MM.1S (cell line): ENCODE data around the gene MRPS27.

Source experiments
- DNase-seq: peaks from one replicate; pipeline ENCODE4 v3.0.0-alpha.2; 2015
- H2AFZ ChIP-seq: fragments of 300-600 bp; sonication (generic); 2 replicates; pipeline ENCODE4 v1.6.0; 2016; ENCODE audit warnings: antibody characterized with exemption, low read length
- H3F3A ChIP-seq: fragments of 300-600 bp; sonication (generic); 2 replicates; pipeline ENCODE4 v1.6.1; 2016; ENCODE audit warnings: mild to moderate bottlenecking, antibody characterized with exemption, low read length, moderate library complexity, mixed read lengths; ENCODE audit not compliant: insufficient read depth
- H3K27ac ChIP-seq: fragments of 300-600 bp; sonication (generic); 2 replicates; pipeline ENCODE4 v1.5.1; 2016; ENCODE audit warnings: mild to moderate bottlenecking, low read length
- H3K27me3 ChIP-seq: fragments of 300-600 bp; sonication (generic); replicated peaks from 2 replicates; pipeline ENCODE4 v1.6.0; 2016; ENCODE audit warnings: low read length; ENCODE audit not compliant: insufficient read depth
- H3K36me3 ChIP-seq: fragments of 300-600 bp; sonication (generic); replicated peaks from 2 replicates; pipeline ENCODE4 v1.6.1; 2016; ENCODE audit warnings: mild to moderate bottlenecking, low read length, mixed read lengths; ENCODE audit not compliant: insufficient read depth
- H3K4me1 ChIP-seq: fragments of 300-600 bp; sonication (generic); 2 replicates; pipeline ENCODE4 v1.6.1; 2016; ENCODE audit warnings: low read length, mixed read lengths
- H3K4me2 ChIP-seq: fragments of 300-600 bp; sonication (generic); 2 replicates; pipeline ENCODE4 v1.6.0; 2016; ENCODE audit warnings: low read depth, low read length
- H3K4me3 ChIP-seq: fragments of 300-600 bp; sonication (generic); 2 replicates; pipeline ENCODE4 v1.5.1; 2016; ENCODE audit warnings: low read length, mixed read lengths
- H3K79me2 ChIP-seq: fragments of 300-600 bp; sonication (generic); 2 replicates; pipeline ENCODE4 v1.6.1; 2016; ENCODE audit warnings: mixed run types, low read length, mixed read lengths
- H3K9ac ChIP-seq: fragments of 300-600 bp; sonication (generic); 2 replicates; pipeline ENCODE4 v1.6.1; 2016; ENCODE audit warnings: low read length, mixed read lengths
- H3K9me2 ChIP-seq: fragments of 300-600 bp; sonication (generic); replicated peaks from 2 replicates; pipeline ENCODE4 v1.6.1; 2016; ENCODE audit warnings: mild to moderate bottlenecking, low read length, mixed read lengths; ENCODE audit not compliant: insufficient read depth
- H3K9me3 ChIP-seq: fragments of 300-600 bp; sonication (generic); replicated peaks from 2 replicates; pipeline ENCODE4 v1.6.1; 2016; ENCODE audit warnings: mild to moderate bottlenecking, low read length, mixed read lengths; ENCODE audit not compliant: insufficient read depth
- H4K20me1 ChIP-seq: fragments of 300-600 bp; sonication (generic); 2 replicates; pipeline ENCODE4 v1.6.1; 2016; ENCODE audit warnings: mild to moderate bottlenecking, low read length, moderate library complexity, mixed read lengths; ENCODE audit not compliant: insufficient read depth
- CTCF ChIP-seq: fragments of 300-600 bp; sonication (generic); IDR thresholded peaks from 2 replicates; pipeline ENCODE4 v1.5.1; 2016; ENCODE audit warnings: antibody characterized with exemption, low read length, mixed read lengths
- EZH2 ChIP-seq: fragments of 300-600 bp; sonication (generic); optimal IDR thresholded peaks from 2 replicates; pipeline ENCODE3; 2017; ENCODE audit warnings: low read depth, mild to moderate bottlenecking, antibody characterized with exemption, low read length, mixed read lengths
- EZH2phosphoT487 ChIP-seq: fragments of 300-600 bp; sonication (generic); IDR thresholded peaks from 2 replicates; pipeline ENCODE4 v1.6.1; 2018; ENCODE audit warnings: antibody characterized with exemption, low read length

Gene MRPS27

DNA sequence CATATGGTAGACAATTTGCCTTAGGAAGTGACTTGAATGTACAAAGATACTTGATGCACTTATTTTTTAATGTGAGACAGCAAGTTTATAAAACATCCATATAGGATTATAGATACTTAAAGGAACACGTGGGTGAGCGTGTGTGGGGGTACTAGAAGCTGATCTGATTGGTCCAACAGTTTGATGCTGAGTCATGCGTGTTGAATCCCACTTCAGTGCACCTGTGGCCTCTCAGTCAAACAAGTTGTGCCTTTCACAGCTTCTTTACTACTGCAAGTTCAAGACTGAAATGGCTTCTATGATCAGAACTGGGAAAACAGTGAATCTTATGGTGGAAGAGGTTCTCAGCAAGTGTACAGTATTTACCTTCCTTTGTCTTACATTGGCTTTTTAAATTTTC is 113.9 kb downstream of the MRPS27 start:
- DNase-seq: no peak
- no peaks in the 10 kb centered on the region for H3K4me1 ChIP-seq
- no peaks in the 10 kb centered on the region for H4K20me1 ChIP-seq
- no peak overlapping the region for H3K27ac ChIP-seq
- peaks cover 6% of the 10 kb centered on the region; the same call in 1 of the 2 replicates for H3K27me3 ChIP-seq
- H3F3A ChIP-seq: no peaks in the 10 kb centered on the region
- H3K9me2 ChIP-seq: no peaks in the 10 kb centered on the region
- H3K4me3 ChIP-seq: no peak overlapping the region
- H3K9ac ChIP-seq: no peak overlapping the region
- no peak overlapping the region for H2AFZ ChIP-seq
- no peaks in the 10 kb centered on the region for H3K36me3 ChIP-seq
- no peak for TF ChIP-seq EZH2
- TF ChIP-seq CTCF: no peak
- no peak for TF ChIP-seq EZH2phosphoT487
- no peaks in the 10 kb centered on the region for H3K9me3 ChIP-seq
- no peak overlapping the region for H3K4me2 ChIP-seq
- no peaks in the 10 kb centered on the region for H3K79me2 ChIP-seq

- Histone ChIP-seq H3K27ac (no peak overlapping the region), H3K79me2 (no peaks in the 10 kb centered on the region), H2AFZ (no peak overlapping the region), H3K9me3 (no peaks in the 10 kb centered on the region), H3K36me3 (no peaks in the 10 kb centered on the region), H3K4me1 (no peaks in the 10 kb centered on the region), H3K4me3 (no peak overlapping the region), H3K27me3 (peaks cover 6% of the 10 kb centered on the region; the same call in 1 of the 2 replicates), H3K4me2 (no peak overlapping the region), H3K9me2 (no peaks in the 10 kb centered on the region), H3K9ac (no peak overlapping the region), H4K20me1 (no peaks in the 10 kb centered on the region), H3F3A (no peaks in the 10 kb centered on the region)
- DNase-seq: no peak
- TF ChIP-seq CTCF (no peak), EZH2phosphoT487 (no peak), EZH2 (no peak)
Measured at GRCh38 chr5:72205431-72206009, 114.5 kb downstream of the MRPS27 start.

DNA sequence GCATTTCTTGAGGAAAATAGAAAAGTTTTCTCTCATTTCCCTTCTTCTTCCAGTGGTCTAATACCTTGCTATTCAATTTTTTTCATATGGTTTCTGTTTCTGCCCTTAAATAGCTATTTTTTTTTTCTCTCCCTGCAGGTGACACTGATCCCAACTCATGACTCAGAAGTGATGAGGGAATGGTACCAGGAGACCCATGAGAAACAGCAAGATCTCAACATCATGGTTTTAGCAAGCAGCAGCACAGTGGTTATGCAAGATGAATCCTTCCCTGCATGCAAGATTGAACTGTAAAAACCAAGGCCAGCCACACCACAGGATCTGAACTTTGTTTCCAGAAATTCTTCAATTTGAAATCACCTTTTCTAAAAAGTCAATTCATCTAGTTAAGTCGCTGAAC is 115.1 kb downstream of the MRPS27 start:
- H3K36me3 ChIP-seq: no peaks in the 10 kb centered on the region
- no peak overlapping the region for H3K4me3 ChIP-seq
- no peak overlapping the region for H3K9ac ChIP-seq
- H3K27me3 ChIP-seq: peaks cover 11% of the 10 kb centered on the region
- TF ChIP-seq CTCF: no peak
- TF ChIP-seq EZH2phosphoT487: no peak
- TF ChIP-seq EZH2: no peak
- H3K4me1 ChIP-seq: no peaks in the 10 kb centered on the region
- DNase-seq: no peak
- H2AFZ ChIP-seq: no peak overlapping the region
- no peak overlapping the region for H3K4me2 ChIP-seq
- no peaks in the 10 kb centered on the region for H3F3A ChIP-seq
- H3K27ac ChIP-seq: no peak overlapping the region
- H3K9me2 ChIP-seq: no peaks in the 10 kb centered on the region
- no peaks in the 10 kb centered on the region for H3K9me3 ChIP-seq
- H4K20me1 ChIP-seq: no peaks in the 10 kb centered on the region
- no peaks in the 10 kb centered on the region for H3K79me2 ChIP-seq
